GM19238 (cell line): ENCODE measurements around the gene IQSEC2.
A peak's percentile ranks its signal among the peaks of the same experiment; 100 is the strongest.

Experiments
- DNase-seq: peaks from one replicate; pipeline ENCODE4 v3.0.0; 2011; ENCODE audit warnings: low spot score; ENCODE audit not compliant: insufficient read length

The IQSEC2 gene

DNA sequence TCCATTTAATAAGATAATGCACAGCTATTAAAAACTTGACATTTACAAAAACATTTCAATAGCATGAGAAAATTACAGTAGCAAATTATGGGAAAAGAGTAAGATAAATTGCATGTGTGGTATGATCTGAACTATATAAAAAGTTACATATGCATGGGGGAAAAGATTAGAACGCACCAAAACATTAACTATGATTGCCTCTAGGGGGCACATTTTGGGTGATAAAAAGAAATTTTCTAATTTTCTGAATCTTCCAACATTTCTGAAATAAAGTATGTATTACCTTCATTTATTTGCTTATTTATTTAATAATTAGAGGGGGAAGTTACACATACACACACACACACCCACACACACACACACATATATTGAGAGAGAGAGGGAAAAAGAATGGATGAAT is 36.8 kb downstream of the IQSEC2 start:
- DNase-seq, result no peak

DNA sequence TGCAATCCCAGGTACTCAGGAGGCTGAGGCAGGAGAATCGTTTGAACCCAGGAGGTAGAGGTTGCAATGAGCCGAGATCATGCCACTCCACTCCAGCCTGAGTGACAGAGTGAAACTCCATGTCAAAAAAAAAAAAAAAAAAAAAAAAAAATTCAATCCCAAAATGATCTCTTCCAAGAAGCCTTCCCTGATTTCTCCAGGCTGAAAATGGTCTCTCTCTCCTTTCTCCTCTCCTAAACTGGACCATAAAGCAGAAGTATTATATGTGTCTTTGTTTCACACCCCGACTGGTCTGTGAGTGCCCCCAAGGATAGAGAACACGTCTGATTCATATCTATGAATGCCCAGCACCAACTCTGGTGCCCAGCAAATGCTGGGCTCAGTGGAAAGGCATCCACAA is 39.1 kb downstream of the IQSEC2 start:
- no peak for DNase-seq

DNA sequence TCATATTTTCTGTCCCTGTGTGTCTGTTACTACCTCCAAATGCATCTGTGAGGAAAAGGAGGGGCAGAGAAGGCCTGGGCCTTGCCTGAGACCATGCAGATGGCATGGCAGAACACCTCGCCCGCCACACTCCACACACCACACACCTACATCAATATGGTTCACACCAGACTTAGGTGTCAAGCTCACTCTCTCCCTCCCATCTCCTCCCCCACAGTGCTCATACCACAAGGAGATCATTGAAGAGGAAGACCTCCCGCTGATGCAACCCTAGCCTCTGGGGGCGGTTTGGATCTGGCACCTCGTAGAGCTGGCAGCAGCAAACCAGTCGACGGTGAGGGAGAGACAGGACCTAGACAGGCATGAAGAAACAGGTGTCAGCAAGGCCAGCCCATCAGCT is 39.8 kb downstream of the IQSEC2 start:
- DNase-seq, result no peak

DNA sequence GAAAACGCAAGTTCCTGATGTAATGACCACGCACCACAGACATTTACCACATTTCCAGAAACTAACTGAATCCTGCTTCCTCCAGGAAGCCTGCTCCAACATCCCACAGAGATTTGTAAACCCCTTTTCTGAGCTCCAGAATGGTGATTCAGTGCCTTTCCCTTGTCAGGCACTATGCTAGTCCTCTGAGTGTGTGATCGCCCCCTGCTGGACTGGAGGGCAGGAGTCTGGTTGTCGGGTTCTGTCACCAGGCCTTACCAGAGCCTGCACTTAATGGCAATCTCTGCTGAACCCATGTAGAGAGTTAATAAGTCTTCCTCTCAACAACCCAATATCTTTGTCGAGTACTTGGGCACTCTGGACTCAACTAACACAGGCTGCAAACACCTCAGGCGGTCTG is 41.9 kb downstream of the IQSEC2 start:
- DNase-seq, result no peak

DNA sequence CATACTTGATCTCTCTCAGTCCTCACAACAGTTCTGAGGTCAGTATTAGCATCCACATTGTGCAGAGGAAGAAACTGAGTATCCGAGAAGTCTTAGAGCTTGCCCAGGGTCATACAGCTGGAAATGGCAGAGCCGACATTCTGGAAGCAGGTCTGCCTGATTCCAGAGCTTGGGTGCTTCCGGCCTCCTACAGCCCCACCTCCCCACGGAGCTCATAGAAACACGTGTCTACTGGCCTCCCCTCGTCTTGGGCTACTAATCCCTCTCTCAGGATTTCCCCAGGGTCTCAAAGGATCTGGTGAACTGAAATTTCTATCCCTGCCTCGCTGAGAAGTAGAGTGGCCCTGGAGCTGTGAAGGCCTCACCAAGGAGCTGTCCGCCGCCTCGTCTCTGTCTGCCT is 44.3 kb downstream of the IQSEC2 start:
- no peak for DNase-seq

DNA sequence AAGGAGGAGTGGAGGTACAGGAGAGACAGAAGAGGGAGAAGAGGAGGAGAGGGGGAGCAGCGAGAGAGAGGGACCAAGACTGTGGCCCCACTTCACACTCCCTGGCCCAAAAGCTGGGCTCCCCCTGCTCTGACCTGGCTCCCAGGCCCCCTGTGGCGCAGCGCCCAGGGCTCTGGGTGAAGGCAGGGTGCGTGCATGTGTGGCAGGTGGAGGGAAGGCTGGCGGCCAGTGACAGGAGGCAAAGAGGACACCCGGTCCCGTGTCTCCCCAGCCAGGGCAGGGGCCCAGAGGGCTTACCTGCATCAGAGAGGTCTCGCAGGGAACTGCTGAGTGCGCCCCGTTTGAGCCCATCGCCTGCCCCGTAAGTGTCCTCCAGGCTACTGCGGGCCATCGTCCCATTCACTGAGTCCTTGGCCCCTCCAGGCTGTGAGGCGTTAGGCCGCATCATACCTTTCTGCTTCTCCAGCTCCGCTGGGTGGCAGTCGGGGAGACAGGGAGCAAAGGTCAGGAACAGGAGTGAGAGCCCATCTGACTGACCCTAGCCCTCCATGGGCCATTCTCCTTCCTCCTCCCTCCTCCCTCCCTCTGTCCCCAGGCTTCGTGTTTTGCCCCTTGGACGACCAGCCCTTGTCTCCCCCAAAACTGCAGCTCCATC is 45.2 kb downstream of the IQSEC2 start:
- DNase-seq, result no peak

DNA sequence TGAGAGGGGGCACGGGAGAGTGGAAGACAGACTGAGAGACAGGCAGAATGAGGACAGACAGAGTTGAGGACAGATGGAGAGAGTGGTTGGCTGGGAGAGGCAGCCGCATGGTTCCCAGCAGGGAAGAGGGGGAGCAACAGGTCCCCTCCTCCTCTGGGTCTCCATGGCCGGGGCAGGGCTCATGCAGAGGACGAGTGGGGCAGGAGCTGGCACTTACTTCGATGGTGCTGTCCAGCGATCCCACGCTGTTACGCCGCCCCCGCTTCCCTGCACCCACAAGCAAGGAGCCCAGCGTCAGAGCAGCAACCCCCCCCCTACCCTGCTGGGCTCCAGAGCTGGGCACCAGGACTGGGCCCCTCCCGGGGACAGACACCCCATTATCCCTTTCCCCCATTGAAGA is 45.8 kb downstream of the IQSEC2 start:
- DNase-seq, result no peak

DNA sequence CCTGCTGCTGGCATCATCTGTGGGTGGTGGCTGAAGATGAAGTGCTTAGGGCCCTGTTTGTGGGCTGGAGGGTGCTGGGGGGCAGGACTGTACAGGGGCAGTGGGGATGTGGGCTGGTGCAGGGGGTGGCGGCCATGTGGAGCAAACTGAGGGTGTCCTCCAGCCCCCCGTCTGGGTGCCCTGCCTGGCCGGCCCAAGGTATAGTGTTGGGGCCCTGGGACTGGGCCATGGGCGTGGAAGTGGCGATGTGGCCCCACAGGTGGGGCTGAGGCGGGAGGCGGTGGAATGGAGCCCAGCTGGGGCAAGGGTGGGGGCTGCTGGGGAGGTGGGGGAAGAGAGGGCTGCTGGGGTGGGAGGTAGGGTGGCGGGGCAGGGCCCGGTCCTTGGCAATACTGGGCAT is 46.9 kb downstream of the IQSEC2 start:
- DNase-seq, result no peak

DNA sequence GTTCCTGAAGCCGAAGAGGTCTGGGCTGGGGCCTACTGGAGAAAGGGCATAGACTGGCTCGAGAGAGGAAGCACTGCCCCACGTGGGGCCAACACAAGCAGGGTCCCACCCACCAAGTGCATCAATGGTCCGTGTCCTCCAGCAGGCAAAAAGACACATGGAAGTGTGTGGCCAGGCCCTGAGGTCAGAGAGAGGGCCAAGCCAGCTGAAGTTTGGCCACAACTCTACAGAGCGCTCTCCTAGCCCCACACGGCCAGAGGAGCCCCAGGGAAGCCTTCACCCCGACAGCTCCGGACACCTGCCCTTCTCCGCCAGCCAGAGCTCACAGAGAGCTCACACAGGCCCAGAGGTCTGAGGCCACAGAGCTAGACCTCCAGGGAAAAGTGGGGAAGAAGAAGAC is 47.8 kb downstream of the IQSEC2 start:
- no peak for DNase-seq

DNA sequence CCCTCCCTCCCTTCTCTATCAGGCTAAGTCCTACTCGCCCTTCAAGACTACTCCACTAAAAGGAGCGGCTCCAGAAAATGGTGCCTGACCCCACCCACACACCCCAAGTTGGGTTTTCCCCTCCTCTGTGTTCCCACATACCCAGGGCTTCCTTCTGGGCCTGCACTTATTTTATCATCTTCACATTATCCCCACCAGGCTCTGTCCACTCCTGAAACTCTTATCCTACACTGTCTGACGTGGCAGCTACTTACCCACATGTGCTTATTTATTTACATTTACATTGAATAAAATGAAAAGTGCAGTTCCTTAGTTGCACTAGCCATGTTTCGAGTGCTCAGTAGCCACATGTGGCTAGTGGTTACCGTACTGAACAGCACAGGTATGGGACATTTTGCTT is 51.3 kb downstream of the IQSEC2 start:
- no peak for DNase-seq

DNA sequence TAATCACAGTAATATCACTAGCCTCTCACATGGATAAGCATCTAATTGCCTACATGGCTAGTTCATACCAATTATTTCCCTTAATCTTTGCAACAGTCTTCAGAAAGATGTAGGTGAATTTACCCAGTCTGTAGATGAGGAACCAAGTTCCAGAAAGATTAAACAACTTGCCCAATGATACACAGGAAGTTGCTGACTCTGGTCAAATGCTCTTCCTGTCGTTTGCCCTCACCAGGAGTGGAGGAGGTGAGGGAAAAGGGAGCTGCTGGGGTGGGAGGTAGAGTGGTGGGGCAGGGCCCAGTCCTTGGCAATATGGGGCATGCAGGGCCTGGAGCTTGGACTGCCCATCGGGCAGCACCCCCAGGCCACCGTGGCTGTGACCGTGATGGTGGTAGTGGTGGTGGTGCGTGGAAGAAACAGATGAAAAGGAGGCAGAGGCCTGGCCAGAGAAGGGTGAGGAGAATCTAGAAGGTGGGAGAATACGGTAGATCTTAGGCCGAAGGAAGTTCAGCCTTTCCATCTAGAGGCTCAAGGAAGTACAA is 54.1 kb downstream of the IQSEC2 start:
- no peak for DNase-seq

DNA sequence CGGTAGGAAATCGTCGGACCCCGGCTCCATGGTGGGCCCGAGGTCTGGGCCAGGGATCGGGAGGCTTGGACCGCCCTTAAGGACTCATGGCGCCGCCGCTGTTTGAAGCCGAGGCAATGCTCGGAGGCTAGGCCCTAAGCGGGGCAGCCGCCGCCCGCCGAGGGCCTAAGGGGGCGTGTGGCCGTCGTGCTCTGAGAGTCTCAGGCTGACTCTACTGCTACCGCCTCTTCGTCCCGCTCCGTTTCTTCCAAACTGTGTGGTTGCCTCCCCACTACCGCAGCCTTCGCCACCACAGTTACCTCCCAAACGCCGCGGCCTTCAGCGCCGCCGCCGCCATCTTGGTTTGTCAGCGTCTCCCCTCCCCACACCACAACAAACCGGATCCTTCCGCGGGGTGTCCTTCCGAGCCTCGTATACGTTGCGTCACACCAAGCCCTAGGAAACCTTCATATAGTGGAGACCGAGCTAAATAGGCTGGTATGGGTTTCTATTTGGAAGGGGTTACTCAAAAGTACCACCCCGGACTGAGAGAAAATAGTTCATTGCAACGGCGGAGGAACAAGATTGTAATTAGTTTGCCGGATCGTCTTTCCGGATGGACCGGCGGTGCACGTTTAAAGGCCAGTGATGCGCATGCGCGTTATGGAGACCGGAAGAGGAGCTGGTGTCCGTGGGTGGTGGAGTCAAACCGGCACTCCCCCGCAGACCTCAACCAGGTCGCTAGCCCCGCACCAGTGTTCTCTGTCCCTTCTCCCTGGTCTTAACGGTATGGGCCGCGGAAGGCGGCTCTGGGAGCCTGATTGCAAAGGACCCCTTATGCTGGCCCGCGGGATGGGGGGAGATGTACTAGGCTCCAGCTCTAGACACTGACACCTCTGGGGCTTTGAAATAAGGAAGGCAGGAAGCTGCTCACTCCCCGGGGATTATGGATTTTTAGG is 56.3 kb downstream of the IQSEC2 start, which contains the start of gene KDM5C:
Gene KDM5C (minus strand): TSS at position 348 of the 938 bp plus-strand sequence. CDS start 318 bp downstream, at position 30.
- peak; percentile 97 for DNase-seq

DNA sequence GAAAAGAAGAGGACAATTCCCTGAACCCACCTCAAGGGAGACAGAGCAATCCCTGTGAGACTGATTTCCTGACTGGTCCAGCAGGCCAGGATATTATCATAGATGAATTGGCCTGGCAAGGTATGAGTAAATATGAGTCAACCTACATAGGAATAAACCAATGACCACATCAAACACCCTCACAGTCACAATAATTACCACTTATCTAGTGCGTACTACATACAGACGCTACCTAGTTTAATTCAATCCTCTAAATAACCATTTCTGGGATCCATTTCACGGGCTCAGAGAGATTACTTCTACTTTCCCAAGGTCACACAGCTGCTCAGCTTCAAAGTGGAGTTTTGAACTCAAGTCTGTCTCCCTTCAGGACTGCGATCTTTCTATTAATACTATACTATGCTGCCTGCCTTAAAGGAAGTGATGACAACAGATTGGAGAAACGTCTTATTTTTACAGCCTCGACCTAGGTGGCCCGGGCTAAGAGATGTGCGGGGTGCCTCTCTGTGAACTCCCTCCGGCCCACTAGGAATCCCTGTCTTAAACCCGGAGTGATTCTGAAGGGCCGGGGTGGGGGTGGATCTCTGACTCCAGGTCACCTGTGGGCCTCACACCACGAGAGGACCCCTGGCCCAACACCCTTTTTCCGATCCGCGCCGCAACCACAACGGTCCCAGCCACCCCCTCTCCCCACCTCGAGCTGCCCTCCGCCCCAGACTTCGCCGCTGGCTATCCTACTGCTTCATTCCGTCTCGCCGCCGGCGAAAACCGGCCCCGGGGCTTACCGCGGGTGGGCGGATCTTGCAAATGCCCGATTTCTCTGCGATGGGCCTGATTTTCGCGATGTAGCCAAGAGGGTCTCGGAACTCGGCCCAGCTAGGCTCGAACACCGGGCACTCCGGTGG is 57.2 kb downstream of the IQSEC2 start:
- peak; percentile 35 for DNase-seq

DNA sequence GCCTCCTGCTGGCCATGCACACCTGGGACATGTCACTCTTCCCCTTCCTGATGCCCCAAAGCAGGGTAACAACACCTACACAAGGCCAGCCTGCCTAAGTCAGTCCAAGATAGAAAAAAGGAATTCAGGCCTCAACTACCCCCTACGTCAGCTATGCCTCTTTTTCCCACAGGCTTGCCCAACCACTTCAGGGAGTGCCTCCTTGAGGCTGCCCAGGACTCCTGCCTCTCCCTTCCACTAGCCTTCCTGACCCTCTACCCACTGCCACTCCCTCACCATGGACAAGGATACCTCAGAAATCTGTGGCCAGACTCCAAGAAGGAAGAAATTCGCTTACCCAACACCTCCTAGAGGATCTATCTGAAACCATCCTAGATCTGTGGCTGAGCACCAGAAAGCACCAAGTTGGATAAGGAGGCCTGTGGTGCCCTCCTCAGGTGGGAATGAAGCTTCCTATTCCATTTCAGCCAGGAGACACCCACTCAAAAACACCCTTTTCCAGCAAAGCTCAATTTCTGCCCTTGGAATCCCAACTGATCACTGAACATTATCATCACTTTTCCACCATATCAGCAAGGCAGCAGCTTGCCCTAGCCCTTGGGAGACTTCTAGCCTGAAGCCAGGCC is 58.2 kb downstream of the IQSEC2 start:
- no peak for DNase-seq
